ENCODE results near the gene CYP11A1.
"Not testable (repeated sequence)": the region's sequence is repeated elsewhere in the genome, so short reads cannot be mapped to it uniquely, and the experiment has no call there.

The CYP11A1 gene

GRCh38 chr15:74400313-74400860, 32.9 kb upstream of the CYP11A1 start:
- no peak for FAIRE-seq

- FAIRE-seq: no peak
Observed at GRCh38 chr15:74399511-74400312, 32.3 kb upstream of the CYP11A1 start.

- no peak for FAIRE-seq
Observed at GRCh38 chr15:74399100-74399499, 31.7 kb upstream of the CYP11A1 start.

- FAIRE-seq: no peak
Observed at GRCh38 chr15:74398183-74398582, 30.7 kb upstream of the CYP11A1 start.

GRCh38 chr15:74397239-74398068, 30.0 kb upstream of the CYP11A1 start:
- FAIRE-seq: no peak

- no peak for FAIRE-seq
Observed at GRCh38 chr15:74396445-74397238, 29.2 kb upstream of the CYP11A1 start.

GRCh38 chr15:74396146-74396438, 28.6 kb upstream of the CYP11A1 start:
- FAIRE-seq: no peak

GRCh38 chr15:74395319-74396145, 28.1 kb upstream of the CYP11A1 start:
- FAIRE-seq: no peak

GRCh38 chr15:74394090-74394846, 26.8 kb upstream of the CYP11A1 start:
- FAIRE-seq: no peak

GRCh38 chr15:74393423-74393822, 26.0 kb upstream of the CYP11A1 start:
- no peak for FAIRE-seq

GRCh38 chr15:74392902-74393301, 25.5 kb upstream of the CYP11A1 start:
- no peak for FAIRE-seq

GRCh38 chr15:74392451-74392830, 25.0 kb upstream of the CYP11A1 start:
- FAIRE-seq: no peak

- no peak for FAIRE-seq
Observed at GRCh38 chr15:74391582-74392450, 24.4 kb upstream of the CYP11A1 start.

- FAIRE-seq: no peak
Observed at GRCh38 chr15:74390647-74391288, 23.3 kb upstream of the CYP11A1 start.

- FAIRE-seq: not testable (repeated sequence)
Observed at GRCh38 chr15:74390049-74390646, 22.7 kb upstream of the CYP11A1 start.

- FAIRE-seq: no peak
Observed at GRCh38 chr15:74389241-74390048, 22.0 kb upstream of the CYP11A1 start.

GRCh38 chr15:74388363-74388951, 21.0 kb upstream of the CYP11A1 start:
- no peak for FAIRE-seq
